Activated B cell treated with CpG ODN at 0.5 μM for 24 hours (primary cell): Measurements from ENCODE around the gene WDR17. TPM values are rescaled to one million over a fixed set of nuclear protein-coding genes. Genes with fewer than 3 reads are reported as not detected.

ENCODE experiments used
- ATAC-seq: fragments of 200-7000 bp; cut with Tn5 transposase; one replicate; pipeline ENCODE4 v1.10.0; 2021; ENCODE audit warnings: low read depth, mild to moderate bottlenecking, moderate library complexity
- CTCF ChIA-PET: fragments of 350-600 bp; sonication (Branson Sonifier 250); formaldehyde crosslinking; loops from one replicate; lab custom pipeline; 2021; ENCODE audit warnings: antibody characterized with exemption; lab: Charles Lee
- POLR2A ChIA-PET: fragments of 350-600 bp; sonication (Branson Sonifier 250); formaldehyde crosslinking; loops from one replicate; lab custom pipeline; 2021; ENCODE audit warnings: antibody characterized with exemption; lab: Charles Lee
- DNase-seq: peaks from one replicate; pipeline ENCODE4 v3.0.0; 2022
- H3K27ac Mint-ChIP-seq: one replicate; pipeline ENCODE4 v1.8.0; 2020; ENCODE audit warnings: mixed read lengths
- H3K27me3 Mint-ChIP-seq: one replicate; pipeline ENCODE4 v1.8.0; 2021; ENCODE audit warnings: mixed read lengths
- H3K36me3 Mint-ChIP-seq: one replicate; pipeline ENCODE4 v1.8.0; 2021; ENCODE audit warnings: low read depth, mixed read lengths
- H3K4me1 Mint-ChIP-seq: one replicate; pipeline ENCODE4 v1.8.0; 2021; ENCODE audit warnings: mixed read lengths
- H3K4me3 Mint-ChIP-seq: one replicate; pipeline ENCODE4 v1.8.0; 2020; ENCODE audit warnings: mild to moderate bottlenecking, mixed read lengths
- H3K9me3 Mint-ChIP-seq: one replicate; pipeline ENCODE4 v1.8.0; 2020; ENCODE audit warnings: mixed read lengths
- CTCF ChIP-seq: fragments of 200-600 bp; IDR thresholded peaks from one replicate; pipeline ENCODE4 v1.8.0; 2022; ENCODE audit warnings: antibody characterized with exemption, mild to moderate bottlenecking
- intact Hi-C: fragments of 100-400 bp; cut with micrococcal nuclease; formaldehyde crosslinking; loops from one replicate; pipeline ENCODE4 v1.15.1; 2024
- total RNA-seq: library from RNA; stranded (reverse); gene quantifications from 2 replicates; pipeline ENCODE4 v1.2.3, GENCODE V29; 2022

The WDR17 gene
- total RNA-seq, 1 donor from 2014 or later: 6.2 TPM

GRCh38 chr4:176102414-176103063, 36.9 kb downstream of the WDR17 start:
- ChIA-PET CTCF (no interaction called here), POLR2A (interaction anchor here (0.6 kb wide), 1 partner anchor 9 kb away, joined by 3 read pairs; no protein-coding TSS in a partner anchor)
- Mint-ChIP-seq H3K9me3 (peaks cover 14% of the 10 kb centered on the region), H3K36me3 (no peaks in the 10 kb centered on the region), H3K4me1 (no peaks in the 10 kb centered on the region), H3K27me3 (no peaks in the 10 kb centered on the region), H3K27ac (no peak overlapping the region), H3K4me3 (no peak overlapping the region)
- ATAC-seq (no peak), DNase-seq (no peak)
- intact Hi-C loops: no loop called here
- TF ChIP-seq CTCF: no peak

DNA sequence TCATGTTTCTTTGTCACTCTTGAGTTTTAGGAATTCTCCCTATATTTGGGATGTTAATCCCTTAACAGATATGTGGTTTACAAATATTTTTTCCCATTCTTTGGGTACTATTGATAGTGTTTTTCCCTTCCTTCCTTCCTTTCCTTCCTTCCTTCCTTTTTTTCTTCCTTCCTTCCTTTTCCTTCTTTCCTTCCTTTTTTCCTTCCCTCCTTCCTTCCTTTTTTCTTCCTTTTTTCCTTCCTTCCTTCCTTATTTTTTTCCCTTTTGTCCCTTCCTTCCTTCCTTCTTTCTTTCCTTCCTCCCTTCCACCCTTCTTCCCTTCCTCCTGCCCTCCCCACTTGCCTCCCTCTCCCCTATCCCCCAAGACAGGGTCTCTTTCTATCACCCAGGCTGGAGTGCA, 42.1 kb downstream of the WDR17 start:
- no peak overlapping the region for H3K4me3 Mint-ChIP-seq
- H3K4me1 Mint-ChIP-seq: no peaks in the 10 kb centered on the region
- ChIA-PET POLR2A (no interaction called here), CTCF (no interaction called here)
- intact Hi-C loops: no loop called here
- ATAC-seq: no peak
- no peak overlapping the region for H3K27ac Mint-ChIP-seq
- peaks cover 8% of the 10 kb centered on the region for H3K9me3 Mint-ChIP-seq
- TF ChIP-seq CTCF: no peak
- no peak for DNase-seq
- H3K36me3 Mint-ChIP-seq: no peaks in the 10 kb centered on the region
- no peaks in the 10 kb centered on the region for H3K27me3 Mint-ChIP-seq

GRCh38 chr4:176123710-176124407, 58.2 kb downstream of the WDR17 start:
- ATAC-seq: peak; percentile 96
- ChIA-PET POLR2A (no interaction called here), CTCF (interaction anchor here (0.7 to 1.1 kb wide), 3 partner anchors 58 to 89 kb away, joined by 3 to 4 read pairs (median 3); partner anchors contain the start of gene WDR17)
- no peaks in the 10 kb centered on the region for H3K9me3 Mint-ChIP-seq
- H3K27me3 Mint-ChIP-seq: no peaks in the 10 kb centered on the region
- H3K4me3 Mint-ChIP-seq: peak overlapping the region; percentile 56
- DNase-seq: no peak
- H3K36me3 Mint-ChIP-seq: no peaks in the 10 kb centered on the region
- intact Hi-C loops: loop anchor here (1.0 to 10.0 kb wide), 6 partner anchors 27 to 195 kb away; partner anchors contain the start of genes SPATA4 and SPCS3
- H3K4me1 Mint-ChIP-seq: peaks cover 20% of the 10 kb centered on the region
- peak overlapping the region; percentile 67 for H3K27ac Mint-ChIP-seq
- TF ChIP-seq CTCF: no peak

DNA sequence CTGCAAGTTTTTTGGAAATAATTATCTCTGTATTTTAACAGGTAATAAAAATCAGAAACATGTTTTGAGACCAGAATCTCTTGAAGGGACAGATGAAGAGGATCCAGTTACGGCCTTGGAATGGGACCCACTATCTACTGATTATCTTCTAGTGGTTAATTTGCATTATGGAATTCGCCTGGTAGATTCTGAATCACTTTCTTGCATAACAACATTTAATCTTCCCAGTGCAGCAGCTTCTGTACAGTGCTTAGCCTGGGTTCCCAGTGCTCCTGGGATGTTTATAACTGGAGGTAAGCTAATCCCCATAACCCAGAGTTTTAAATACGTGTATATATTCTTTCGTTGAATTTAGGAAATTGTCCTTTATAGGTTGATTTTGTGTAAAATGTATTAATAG, 59.4 kb downstream of the WDR17 start:
- ATAC-seq (no peak), DNase-seq (no peak)
- POLR2A ChIA-PET: no interaction called here
- Mint-ChIP-seq H3K4me1 (peaks cover 20% of the 10 kb centered on the region), H3K27ac (no peak overlapping the region), H3K36me3 (no peaks in the 10 kb centered on the region), H3K9me3 (no peaks in the 10 kb centered on the region), H3K4me3 (no peak overlapping the region), H3K27me3 (no peaks in the 10 kb centered on the region)
- TF ChIP-seq CTCF: no peak
- CTCF ChIA-PET: no interaction called here
- intact Hi-C loops: loop anchor here (2.0 to 10.0 kb wide), 2 partner anchors 26 to 170 kb away; no protein-coding TSS in a partner anchor

DNA sequence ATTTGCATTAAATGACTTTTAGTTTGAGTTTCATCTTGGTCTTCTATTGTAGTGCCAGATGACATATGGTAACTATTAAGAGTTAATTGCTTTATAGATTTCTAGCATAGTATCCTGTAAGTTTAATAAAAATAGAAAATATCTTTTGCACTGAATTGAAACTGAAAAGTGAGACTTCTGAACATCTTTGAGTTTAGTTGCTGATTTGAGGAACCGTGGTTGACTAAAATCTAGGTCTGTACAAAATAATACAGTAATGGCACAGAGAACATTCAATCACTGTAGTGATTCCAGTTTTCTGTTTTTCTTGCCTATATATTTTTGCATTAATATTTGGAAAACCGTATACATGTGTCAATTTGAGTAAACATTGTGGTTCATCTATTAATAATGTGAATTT, 69.0 kb downstream of the WDR17 start:
- intact Hi-C loops: no loop called here
- TF ChIP-seq CTCF: no peak
- no peak overlapping the region for H3K4me3 Mint-ChIP-seq
- H3K27me3 Mint-ChIP-seq: no peaks in the 10 kb centered on the region
- no peak overlapping the region for H3K27ac Mint-ChIP-seq
- DNase-seq (no peak), ATAC-seq (no peak)
- H3K36me3 Mint-ChIP-seq: no peaks in the 10 kb centered on the region
- CTCF ChIA-PET: no interaction called here
- H3K9me3 Mint-ChIP-seq: no peaks in the 10 kb centered on the region
- POLR2A ChIA-PET: no interaction called here
- H3K4me1 Mint-ChIP-seq: no peaks in the 10 kb centered on the region
